HG03520 (cell line): Measurements from ENCODE around the gene GPR12.

Source experiments
- ATAC-seq: cut with Tn5 transposase; IDR thresholded peaks from one replicate; pipeline ENCODE4 v1.9.1; 2021; ENCODE audit warnings: mild to moderate bottlenecking, moderate library complexity; ENCODE audit not compliant: unreplicated experiment

Gene GPR12, protein sequence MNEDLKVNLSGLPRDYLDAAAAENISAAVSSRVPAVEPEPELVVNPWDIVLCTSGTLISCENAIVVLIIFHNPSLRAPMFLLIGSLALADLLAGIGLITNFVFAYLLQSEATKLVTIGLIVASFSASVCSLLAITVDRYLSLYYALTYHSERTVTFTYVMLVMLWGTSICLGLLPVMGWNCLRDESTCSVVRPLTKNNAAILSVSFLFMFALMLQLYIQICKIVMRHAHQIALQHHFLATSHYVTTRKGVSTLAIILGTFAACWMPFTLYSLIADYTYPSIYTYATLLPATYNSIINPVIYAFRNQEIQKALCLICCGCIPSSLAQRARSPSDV

DNA sequence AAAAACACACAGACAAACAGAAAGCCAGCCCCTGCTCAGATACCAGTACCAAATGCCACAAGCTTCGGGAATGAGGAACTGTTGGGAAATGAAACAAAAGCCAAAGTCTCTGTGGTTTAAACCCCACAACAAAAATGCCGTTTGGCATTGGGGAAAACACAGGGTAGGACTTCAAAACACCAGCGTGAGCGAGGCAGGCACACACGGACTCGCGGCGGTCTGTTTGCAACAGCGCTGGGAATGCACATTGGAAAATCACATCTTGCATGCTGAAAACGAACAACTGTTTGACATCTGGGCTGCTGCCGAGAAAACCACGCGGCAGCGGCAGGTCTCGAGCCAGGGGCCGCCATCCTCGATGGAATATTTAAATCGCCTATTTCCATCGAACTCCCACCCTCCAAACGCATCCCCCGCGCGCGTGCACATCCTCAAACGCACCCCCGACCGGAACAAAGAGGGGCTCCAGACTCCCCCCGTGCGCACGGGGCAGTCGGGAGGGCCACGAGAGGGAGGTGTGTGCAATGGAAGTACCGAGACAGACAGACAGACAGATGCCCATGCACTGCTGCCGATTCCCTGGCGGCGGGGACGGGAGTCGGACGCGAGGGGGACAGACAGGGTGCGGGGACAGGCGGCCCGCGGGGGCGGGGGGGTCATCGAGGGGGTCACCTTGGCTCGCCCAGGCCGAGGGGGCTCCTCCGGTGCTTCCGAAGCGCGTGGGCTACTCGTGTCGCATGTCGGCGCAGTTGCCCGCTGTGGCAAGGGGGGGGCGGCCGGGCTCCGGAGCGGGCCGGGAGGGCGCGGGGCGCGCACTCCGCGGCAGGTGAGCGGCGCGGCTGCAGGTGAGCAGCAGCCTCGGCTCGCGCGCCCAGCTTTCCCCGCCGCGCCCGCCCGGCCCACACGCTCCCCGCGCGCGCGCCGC, at the start of gene GPR12:
Gene GPR12 (minus strand): TSS at position 880 of the 925 bp plus-strand sequence. CDS start 959 bp downstream, outside the sequence.
- no peak for ATAC-seq

DNA sequence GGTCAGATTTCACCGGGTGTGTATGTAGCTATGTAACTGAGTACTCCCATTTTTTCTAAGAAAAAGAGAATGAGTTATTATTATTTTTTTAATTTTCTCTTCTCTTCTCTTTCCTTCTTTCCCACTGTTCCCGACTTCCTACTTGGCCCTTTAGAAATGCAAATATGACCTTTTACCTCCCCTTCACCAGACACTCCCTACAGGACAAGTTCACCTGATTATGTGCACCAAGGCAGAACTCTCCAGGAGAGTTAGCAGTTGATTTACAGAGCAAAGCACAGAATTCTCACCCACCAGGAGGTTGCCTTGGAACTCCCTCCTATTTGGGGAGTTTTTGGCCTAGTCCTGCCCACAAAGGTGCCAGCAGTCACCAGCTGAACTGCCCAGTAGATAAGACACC, 49.5 kb upstream of the GPR12 start:
- ATAC-seq, result no peak

DNA sequence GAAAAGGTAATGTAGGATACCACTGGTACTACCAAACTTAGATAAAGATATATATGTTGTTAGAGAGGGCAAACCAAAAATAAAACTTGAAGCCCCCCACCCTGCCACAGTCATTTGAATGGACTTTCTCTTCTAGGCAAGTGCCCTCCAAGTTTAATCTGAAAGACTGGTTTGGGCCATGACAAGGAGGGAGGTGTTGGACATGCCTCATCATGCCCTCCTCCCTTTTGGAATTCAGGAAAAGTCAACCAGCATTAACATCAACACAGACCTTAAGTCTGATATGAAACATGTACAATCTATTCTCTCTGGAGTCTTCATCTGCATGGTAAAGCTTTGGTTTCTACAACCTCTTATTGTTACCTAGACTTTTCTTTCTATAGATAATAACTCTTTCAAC, 46.3 kb upstream of the GPR12 start:
- no peak for ATAC-seq

DNA sequence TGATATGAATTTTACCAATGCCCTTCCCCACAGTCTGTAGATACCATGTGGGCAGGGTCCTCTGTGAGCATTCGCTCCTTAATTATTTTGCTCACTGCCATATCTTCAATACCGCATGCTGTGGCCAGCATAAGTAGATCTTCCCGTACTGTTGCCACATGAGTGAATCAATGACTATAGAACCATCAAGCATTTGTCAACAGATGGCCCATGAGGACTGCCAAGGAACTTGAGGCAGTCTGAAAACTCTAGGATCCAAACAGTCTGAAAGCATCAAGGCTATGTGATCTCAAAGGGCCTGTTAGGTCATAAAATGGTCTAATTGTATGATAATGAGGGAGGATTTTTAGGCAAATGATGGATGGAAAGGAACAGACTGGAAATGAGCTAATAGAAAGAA, 27.4 kb upstream of the GPR12 start:
- no peak for ATAC-seq

DNA sequence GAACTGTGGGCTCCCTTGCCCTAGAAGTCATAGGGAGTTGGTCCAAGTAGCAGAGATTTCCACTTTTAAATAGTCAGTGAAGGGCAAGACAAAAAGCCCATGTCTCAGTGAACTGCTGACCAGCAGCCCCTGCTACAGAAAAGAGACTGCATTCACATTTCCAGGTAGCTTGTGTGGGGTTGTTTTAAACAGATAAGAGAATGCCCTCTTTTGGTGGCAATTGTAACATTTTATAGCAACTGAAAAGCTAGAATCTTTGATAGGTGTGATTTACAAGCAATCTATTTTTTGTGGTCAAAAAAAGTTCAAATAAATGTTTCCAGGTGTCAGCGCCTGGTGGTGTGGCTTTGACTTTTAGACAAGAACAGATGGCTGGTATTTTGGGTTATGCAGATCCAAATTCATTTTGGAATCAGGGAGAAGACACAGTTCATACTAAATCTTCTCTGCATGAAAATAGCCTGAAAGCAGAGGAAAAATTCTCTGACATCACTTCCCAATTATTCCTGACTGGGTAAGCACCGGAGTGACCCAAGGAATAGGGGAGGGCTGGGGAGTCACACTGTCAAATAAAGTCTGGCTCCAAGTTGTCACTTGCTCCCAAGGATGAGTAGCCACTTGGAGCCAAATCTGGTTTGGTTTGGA, 26.2 kb upstream of the GPR12 start:
- ATAC-seq, result no peak

DNA sequence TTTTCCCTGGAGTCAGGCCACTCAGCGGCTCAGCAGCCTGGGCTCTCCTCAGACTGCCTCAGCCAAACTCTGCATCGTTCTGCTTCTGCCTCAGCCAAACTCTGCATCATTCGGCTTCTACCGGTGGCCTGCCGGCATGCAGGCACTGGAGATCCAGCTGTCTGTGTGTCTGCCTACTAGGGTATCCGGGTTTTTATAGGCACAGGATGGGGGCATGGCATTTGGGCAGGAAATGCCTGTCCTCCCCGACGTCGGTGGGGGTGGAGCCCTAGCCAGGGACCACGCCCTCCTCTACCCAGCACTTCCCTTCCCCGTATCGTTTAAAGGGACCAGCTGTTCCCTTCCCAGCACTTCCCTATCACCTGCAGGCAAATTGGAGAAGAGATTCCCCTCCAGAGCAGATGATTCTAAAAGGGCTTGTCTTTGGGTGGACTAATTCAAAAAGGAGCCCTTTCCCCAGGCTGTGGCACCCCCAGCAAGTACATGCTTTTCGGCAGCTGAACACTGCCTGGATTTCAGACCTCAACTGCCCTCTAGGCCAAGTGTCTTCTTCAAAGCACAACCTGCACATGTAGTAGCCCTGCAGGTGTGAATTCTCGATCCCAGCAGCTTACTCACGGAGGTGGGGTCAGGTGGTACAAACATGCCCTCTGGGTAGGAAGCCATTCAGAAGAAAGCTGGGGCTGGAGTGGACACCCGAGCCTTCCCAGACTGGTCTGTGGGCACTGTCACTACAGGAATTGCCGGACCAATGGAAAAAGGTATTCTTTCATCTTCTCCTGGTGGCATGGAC, 25.4 kb upstream of the GPR12 start:
- ATAC-seq, result no peak

DNA sequence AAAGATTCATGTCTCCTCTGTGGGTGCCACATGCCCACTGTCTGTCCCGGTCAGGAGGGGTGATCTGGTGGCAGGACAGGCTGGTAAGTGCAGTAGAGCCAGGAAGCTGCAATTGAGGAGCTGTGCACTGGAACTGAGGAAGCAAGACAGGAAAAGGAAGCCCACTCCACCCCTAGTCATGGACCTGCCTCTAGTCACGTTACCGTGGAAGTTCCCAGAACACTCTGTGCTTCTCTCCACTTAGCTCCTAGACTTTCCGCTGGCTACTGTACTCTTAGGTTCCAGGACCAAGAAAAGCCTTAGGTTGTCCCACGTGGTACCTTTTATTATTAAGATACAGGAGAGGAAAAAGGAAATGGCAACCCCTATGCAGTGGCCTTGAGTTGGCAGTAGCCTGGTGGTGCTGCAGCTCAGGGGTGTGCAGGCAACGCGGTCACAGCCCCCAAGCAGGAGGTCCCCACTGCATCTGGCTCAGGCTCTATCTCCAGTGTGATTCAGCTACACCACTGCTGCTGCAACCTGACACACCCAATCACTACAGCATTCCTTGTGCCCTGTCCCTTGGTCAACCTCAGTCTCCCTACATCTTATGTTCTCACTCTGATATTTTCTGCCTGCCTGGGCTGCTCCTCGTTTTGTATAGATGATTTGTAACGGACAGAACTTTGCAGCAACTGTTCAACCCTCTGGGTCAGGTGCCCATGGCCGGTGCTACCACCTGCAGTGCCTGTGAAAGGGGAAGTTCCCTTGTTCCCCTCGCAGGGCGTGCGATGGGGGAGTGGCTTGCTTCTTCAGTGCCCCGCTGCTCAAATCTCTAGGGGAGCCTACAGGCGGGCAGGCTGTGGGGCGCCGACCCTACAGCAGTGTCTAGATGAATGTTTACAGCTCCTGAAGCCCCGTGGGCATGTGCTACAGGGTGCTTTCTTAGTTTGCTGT, 24.4 kb upstream of the GPR12 start:
- no peak for ATAC-seq

DNA sequence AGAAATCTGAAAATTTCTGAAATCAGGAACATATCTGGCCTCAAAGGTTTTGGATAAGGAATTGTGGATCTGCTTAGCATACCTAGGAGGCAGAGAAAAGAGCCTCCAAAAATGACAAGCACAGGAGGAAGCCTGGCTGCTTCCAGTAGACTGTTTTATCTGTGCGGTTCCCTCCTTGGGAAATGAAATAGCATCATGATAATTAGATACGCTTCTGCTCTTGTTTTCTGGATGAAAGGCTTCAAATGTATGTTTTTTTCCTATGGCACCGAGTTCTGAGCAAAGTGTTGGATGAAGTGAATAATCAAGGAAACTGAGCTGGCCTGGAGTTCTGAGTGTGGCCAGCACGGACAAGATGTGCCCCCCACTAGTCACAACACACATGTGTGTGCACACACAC, 19.8 kb upstream of the GPR12 start:
- no peak for ATAC-seq

DNA sequence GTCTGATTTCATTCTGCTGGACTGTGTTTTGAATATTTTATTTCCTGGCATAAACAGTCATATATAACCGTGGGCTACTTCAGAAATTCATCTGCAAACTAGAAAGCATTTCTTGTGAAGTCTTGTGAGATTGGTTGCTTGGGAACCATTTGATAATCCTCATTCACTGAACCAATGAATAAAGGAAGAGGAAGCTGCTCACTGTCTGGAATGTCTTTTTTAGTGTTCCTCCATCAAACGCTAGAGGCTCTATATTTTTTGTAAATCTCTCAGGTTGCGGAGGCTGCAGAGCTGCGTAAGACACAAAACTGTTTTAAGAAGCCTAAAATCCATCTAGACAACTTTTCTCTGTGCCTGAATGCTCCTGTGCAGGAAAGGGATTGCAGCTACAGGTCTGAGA, 18.7 kb upstream of the GPR12 start:
- ATAC-seq, result no peak

DNA sequence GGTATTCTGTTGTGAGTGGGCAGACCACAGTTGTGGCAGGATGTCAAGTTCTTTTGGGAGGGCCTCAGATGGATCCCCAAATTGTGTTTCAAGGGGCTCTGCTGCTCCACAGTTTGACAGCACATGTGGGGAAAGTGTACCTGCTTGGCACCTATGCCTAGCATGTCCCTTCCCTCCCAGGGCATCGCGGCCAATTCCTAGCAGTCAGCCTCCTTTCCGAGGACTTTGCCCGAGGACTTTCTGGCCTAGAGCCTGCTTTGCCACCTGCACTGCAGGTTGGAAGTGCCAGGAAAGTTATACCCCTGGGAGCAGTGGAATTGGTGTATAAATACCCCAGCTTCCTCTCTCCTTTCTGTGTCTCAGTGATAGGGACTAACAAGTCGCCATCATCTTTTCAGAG, 11.9 kb upstream of the GPR12 start:
- ATAC-seq, result no peak

DNA sequence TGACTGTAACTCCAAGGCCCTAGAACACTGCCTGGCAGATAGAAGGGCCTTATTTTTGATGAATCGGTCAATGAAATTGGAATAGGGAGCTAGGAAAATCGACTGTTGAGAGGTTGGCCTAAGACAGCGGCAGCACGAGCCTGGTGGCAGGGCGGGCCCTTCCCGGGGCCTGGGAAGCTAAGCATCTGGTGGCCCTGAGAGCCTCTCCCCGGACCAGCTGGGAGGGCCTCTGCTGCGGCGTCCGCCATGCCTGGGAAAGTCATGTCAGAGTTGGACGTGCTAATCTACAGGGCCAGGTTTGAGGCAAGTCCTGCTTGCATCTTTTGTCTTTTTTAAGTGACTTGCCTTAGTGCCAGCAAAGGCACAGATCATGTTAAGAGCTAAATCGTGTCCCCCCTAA, 11.2 kb upstream of the GPR12 start:
- ATAC-seq, result no peak

DNA sequence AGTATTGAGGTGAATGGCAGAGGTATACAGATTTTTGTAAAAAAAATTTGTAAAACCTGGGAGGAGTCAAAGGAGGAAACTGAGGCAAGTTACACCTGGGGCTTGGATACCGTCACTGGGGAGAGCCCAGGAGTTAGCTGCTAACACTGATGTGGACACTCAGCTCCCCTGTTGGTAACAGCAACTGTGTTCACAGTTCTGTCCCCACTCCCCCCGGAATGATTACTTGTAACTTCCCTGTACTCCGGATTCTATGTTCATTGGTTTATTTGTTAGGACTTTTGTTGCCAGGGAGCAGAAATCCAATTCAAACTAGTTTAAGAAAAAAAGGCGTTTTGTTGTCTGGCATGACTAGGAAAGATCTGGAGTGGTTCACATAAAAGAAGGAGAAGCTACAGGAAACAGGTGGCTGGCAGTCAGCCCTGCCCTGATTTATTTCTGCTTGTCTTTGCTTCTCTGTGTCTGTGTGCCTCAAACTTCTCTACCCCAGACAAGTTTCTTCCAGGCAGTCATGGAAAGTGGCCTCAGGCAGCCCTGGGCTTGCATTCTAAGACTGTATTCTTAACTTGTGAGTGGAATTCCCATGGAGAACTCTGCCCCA, 2.3 kb upstream of the GPR12 start:
- ATAC-seq, result no peak

DNA sequence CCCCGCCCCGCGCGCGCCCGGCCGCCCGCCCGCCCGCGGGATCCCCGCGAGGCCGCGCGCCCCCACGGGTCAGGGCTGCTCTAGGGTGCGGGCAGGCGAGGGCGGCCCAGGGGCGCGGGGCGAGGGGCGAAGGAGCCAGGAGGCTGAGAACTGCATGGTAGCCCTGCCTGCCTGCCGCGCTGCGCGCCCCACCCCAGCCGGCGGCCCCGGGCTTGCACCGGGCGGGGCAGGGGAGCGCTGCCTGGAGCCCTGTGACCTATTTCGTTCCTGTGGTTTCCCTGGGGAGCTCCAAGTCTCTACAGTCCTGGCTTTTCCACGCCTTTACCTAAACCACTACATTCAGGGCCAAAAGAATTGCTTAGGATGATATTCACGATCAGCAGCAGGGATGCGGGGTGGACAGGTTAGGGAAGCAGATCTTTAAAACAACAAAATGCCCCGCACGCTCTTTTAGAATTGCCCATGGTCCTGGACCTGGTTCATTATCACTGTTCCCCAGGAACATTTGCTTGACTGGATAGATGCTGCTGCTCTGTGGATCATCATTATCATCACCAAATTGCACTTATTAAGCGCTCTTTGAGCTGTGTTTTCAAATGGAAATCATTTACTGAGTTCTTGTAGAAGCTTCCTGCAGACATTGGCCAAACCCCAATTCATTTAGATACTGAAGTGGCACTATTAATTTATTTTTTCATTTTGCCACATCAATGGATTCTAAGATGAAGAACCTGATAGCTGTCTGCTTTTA, 421 bp upstream of the GPR12 start:
- no peak for ATAC-seq

DNA sequence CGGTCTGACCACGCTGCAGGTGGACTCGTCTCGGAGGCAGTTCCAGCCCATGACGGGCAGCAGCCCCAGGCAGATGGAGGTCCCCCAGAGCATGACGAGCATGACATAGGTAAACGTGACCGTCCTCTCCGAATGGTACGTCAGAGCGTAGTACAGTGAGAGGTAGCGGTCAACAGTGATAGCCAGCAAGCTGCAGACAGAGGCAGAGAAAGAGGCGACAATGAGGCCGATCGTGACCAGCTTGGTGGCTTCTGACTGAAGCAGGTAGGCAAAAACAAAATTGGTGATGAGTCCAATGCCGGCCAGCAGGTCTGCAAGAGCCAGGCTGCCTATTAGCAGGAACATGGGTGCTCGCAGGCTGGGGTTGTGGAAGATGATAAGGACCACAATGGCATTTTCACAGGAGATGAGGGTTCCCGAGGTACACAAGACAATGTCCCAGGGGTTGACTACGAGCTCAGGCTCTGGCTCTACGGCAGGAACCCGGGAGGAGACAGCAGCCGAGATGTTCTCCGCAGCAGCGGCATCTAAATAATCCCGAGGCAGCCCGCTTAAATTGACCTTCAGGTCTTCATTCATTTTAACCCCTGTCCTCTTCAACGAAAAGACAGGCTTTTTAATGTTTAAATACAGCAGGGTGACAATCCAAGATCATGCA, 1.2 kb downstream of the GPR12 start:
- ATAC-seq, result no peak

DNA sequence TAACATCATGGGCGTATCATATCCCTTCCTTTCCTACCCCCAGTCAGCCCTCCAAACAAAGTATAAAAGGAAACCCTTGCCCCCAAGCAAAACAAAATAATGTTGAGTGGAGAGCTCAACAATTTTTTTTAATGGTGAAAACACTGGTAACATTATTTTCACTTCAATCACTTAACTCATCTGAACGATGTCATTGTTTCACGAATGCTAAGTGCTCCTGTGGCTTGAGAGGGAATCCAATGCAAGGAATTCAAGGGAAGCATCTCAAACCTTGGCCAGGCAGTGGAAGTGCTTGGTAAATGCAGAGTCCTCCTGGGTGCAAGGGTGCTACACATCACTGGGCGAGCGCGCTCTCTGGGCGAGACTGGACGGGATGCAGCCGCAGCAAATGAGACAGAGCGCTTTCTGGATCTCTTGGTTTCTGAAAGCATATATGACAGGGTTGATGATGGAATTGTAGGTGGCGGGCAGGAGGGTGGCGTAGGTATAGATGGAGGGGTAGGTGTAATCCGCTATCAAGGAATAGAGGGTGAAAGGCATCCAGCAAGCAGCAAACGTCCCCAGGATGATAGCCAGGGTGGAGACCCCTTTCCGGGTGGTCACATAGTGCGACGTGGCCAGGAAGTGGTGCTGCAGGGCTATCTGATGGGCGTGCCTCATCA, 2.0 kb downstream of the GPR12 start:
- ATAC-seq, result no peak

DNA sequence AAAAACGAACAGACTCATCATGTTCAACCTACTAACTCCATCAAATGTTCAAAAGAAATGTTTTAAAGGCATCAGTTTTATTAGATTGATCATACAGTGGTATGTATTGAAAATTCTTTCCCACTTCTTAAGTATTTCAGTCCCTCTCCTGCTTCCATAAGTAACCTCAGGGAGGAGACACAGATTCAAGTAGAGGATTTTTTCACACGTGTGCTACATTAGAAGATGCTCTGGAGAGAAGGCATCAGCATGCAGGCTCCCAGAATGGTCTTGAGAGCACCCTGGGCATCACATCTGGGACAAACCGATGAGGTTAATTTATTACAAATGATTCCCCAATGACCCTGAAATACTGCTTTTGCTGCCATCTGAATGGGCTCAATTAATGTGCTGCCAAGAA, 3.6 kb downstream of the GPR12 start:
- no peak for ATAC-seq

DNA sequence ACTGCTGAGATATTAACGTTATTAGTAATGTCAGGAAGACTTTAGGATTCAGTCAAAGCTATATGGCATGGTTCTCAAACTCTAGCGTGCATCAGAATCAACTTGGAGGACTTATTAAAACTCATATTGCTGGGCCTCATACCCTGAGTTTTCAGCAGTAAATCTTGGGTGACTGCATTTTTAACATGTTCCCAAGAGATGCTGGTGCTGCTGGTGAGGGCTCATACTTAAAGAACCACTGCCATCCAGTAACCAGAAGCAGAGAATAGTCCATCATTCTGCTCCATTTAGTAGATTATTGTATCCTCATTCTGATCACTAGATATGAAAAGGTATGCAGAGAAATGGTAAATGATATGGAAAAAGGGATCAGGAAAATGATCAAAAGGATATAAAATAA, 7.9 kb downstream of the GPR12 start:
- ATAC-seq, result no peak

DNA sequence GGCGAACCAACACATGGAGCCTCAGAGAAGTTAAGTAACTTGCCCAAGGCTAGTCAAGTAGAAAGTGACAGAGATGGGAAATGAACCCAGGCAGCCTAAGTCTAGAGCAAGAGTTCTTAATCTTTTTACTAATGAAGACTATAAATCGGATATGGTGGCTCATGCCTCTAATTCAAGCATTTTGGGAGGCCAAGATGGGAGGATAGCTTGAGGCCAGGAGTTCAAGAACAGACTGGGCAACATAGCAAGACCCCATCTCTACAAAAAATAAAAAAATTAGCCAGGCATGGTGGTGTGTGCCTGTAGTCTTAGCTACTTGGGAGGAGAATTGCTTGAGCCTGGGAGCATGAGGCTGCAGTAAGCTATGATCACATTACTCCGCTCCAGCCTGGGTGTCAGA, 10.7 kb downstream of the GPR12 start:
- no peak for ATAC-seq
